Measurements from ENCODE around the gene EFCAB10.

DNA sequence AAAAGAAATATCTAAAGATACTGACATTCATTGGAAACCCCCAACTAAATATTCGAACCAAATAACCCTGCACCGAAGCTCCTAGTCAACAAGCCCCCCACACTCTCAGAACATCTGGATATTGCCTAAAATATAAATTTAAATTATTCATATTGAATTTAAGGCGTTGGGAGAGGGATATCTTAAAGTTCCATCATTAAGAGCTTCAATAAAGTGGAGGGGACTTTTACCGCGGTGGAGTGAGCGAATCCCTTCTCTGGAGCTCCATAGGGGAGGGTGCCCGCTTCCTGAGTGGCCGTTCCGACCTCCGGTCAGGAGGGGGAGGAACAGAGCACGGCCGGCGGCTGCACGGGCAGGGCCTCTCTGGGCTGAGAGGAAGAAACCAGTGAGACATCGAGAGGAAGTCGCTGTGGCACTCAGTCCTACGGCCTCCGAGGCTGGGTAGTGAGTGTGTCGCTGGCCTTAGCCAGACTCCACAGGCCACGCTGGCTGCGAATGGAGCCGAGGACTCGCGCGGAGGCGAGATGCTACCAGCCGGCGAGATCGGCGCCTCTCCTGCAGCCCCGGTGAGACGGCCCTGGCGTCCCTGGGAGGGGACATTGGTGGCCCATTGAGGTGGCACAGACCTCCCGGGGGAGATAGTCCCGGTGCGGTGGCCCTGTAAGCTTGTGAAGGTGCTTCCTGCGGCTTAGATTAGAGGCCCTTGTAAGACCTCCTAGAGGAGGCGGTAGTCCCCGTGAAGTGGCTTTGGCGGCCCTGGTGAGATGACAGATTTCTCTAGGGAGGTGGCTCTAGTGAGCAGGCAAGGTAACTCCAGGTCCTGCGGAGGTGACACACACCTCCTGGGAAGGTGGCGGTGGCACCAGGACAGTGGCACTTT lies 49.3 kb downstream of the EFCAB10 start, which contains the start of gene RINT1:
- TF ChIP-seq, protein P1, sequence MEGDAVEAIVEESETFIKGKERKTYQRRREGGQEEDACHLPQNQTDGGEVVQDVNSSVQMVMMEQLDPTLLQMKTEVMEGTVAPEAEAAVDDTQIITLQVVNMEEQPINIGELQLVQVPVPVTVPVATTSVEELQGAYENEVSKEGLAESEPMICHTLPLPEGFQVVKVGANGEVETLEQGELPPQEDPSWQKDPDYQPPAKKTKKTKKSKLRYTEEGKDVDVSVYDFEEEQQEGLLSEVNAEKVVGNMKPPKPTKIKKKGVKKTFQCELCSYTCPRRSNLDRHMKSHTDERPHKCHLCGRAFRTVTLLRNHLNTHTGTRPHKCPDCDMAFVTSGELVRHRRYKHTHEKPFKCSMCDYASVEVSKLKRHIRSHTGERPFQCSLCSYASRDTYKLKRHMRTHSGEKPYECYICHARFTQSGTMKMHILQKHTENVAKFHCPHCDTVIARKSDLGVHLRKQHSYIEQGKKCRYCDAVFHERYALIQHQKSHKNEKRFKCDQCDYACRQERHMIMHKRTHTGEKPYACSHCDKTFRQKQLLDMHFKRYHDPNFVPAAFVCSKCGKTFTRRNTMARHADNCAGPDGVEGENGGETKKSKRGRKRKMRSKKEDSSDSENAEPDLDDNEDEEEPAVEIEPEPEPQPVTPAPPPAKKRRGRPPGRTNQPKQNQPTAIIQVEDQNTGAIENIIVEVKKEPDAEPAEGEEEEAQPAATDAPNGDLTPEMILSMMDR (IDR thresholded peaks at IDR 0.05): peak; percentile 65 to 84 (median 76)
- peak; percentile 16 to 64 for TF ChIP-seq POLR2A (IDR thresholded peaks at IDR 0.05)
